HFF-Myc (cell line): ENCODE data around the gene C6orf132.

Experiments
- DNase-seq: peaks from one replicate; pipeline ENCODE4 v3.0.0-alpha.2; 2011; ENCODE audit warnings: low read depth; ENCODE audit errors: extremely low read depth
- H3K4me3 ChIP-seq: replicated peaks from 2 replicates; pipeline ENCODE4 v1.5.1; 2011; ENCODE audit warnings: low read depth, mild to moderate bottlenecking, control low read depth, low read length
- TF ChIP-seq, protein P1 (sequence below): IDR thresholded peaks from 2 replicates; pipeline ENCODE4 v1.5.1; 2012; ENCODE audit warnings: mild to moderate bottlenecking, low read depth, low read length, control low read depth; ENCODE audit errors: missing control alignments

The C6orf132 gene

GRCh38 chr6:42090819-42091717 lies 51.4 kb downstream of the C6orf132 start:
- DNase-seq, result no peak
- no peak overlapping the region for H3K4me3 ChIP-seq
- TF ChIP-seq, protein P1, sequence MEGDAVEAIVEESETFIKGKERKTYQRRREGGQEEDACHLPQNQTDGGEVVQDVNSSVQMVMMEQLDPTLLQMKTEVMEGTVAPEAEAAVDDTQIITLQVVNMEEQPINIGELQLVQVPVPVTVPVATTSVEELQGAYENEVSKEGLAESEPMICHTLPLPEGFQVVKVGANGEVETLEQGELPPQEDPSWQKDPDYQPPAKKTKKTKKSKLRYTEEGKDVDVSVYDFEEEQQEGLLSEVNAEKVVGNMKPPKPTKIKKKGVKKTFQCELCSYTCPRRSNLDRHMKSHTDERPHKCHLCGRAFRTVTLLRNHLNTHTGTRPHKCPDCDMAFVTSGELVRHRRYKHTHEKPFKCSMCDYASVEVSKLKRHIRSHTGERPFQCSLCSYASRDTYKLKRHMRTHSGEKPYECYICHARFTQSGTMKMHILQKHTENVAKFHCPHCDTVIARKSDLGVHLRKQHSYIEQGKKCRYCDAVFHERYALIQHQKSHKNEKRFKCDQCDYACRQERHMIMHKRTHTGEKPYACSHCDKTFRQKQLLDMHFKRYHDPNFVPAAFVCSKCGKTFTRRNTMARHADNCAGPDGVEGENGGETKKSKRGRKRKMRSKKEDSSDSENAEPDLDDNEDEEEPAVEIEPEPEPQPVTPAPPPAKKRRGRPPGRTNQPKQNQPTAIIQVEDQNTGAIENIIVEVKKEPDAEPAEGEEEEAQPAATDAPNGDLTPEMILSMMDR, result no peak

DNA sequence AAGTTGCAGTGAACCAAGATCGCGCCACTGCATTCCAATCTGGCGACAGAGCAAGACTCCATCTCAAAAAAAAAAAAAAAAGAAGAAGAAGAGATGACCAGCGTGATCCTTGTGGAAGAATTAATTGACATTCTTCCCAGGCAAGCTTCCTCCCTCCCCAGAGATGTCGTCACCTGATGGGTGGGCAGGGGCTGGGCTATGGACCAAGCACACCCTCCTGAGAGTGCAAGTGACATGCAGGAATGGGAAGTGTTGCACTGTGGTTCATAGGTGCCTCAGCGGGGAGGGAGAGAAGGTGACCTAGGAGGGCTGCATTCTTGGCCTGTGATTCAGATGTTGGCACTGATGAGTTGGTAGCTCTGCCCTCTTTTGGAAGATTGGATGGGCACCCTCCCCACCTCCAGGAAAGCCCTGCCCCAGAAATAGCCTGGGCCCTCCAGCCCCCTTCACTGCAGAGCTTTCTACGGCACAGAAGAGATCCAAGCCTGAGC lies 54.3 kb downstream of the C6orf132 start:
- TF ChIP-seq, protein P1, result no peak
- no peak for DNase-seq
- no peak overlapping the region for H3K4me3 ChIP-seq

DNA sequence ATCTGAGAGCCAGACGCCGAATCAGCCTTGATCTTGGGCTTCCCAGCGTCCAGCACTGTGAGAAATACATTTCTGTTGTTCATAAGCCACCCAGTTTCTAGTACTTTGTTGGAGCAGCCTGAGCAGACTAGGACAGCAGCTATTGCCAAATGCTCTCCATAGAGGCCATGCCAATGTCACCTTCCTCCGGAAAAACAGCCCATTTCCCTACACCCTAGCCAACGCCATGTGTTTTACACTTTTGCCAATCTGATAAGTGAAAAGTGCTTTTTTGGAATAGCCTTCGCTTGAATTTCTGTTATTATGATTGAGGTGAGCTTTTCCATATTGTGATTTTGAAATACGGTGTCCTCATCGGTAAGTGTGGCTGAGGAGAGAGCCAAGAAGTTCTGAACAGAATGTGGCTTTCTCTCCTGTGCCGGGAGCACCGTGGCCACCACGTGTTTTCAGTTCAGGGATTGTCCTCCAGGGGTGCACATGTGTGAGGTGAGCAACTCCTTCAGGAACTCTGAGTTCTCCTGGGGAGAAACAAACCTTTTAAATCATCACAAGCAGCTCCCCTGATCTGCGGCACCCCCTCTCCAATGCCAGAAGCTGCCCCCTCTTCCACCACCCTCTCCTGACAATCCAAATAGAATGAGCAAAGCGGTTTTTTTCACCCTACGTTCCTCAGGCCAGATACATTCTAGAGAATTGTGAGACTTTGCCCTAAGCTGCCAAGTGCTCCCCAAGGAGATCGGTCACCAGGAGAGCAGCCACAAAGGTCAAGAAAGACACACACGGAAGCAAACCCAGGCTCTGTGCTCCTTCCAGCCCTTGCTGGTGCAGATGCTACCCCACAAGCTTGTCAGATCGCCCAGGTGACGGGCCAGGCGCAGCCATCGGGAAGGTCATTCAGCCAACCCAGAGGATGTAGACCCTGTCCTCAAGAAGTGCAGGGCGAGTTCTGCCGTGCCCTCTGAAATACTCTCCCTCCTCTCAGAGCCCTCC lies 56.1 kb downstream of the C6orf132 start:
- DNase-seq, result no peak
- no peak overlapping the region for H3K4me3 ChIP-seq
- TF ChIP-seq, protein P1, result peak; percentile 19

DNA sequence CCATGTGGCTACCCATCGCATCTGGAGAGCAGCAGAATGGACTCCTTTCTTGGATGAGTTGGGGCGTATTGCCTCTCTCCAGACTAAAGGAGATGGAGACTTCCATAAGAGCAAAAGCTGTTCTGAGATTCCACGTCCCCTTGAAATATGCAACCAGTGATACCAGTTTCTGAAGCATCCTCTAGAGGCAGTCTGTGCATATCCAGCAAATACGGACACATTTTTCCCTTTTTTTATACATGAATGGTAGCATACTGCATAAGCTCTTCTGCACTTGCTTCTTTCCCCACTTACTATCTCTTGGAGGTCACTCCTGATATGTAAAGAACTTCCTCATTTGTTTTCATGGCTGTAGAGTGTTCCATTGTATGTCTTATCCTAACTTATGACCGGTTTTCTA lies 57.5 kb downstream of the C6orf132 start:
- no peak for DNase-seq
- TF ChIP-seq, protein P1, result no peak
- H3K4me3 ChIP-seq, result no peak overlapping the region

DNA sequence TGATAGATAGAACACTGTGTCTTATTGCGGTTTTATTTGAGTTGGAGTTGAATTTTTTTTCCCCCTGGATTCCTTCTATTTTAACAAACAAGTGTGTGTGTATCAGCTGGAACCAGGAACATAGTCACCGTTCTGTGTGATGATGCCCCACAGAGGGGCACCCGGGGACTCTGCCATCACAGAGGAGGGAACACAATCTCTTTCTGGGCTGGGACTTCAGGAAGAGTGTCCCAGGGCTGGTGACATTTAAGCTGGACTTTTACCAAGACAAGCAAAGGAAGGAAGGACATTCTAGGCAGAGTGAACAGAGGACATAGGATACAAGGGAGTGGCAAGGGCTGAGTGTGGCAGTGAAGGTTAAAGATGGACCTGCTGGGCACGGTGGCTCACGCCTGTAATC lies 58.9 kb downstream of the C6orf132 start:
- no peak for DNase-seq
- TF ChIP-seq, protein P1, result no peak

GRCh38 chr6:42079941-42080464 lies 62.4 kb downstream of the C6orf132 start:
- TF ChIP-seq, protein P1, result no peak
- no peak for DNase-seq
- no peak overlapping the region for H3K4me3 ChIP-seq

More for the DNA sequence above, 58.9 kb downstream of the C6orf132 start:
- H3K4me3 ChIP-seq, result no peak overlapping the region
